ENCODE measurements around the gene PHF20.
"Not testable (repeated sequence)": the region's sequence is repeated elsewhere in the genome, so short reads cannot be mapped to it uniquely, and the experiment has no call there.

The PHF20 gene

GRCh38 chr20:35888657-35889056, 116.8 kb downstream of the PHF20 start:
- no peak for DNase-seq

DNA sequence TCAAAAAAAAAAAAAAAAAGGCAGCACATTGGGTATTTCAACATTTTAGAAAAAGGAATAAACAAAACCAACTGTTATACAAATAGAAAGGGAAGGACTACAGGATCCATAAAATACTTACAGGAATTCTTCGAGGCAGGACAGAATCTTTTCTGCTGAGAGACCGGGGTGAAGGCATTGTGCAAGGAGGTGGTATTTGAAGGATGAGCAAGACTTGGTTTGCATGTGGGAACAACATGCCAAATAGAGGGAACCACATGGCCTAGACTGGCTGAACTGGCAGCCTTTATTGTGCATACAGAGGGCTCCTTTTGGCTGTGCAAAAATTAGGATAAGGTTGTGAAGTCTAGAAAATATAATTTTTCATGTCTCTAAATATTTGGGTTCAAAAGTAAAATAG, 119.6 kb downstream of the PHF20 start:
- no peak for DNase-seq

DNA sequence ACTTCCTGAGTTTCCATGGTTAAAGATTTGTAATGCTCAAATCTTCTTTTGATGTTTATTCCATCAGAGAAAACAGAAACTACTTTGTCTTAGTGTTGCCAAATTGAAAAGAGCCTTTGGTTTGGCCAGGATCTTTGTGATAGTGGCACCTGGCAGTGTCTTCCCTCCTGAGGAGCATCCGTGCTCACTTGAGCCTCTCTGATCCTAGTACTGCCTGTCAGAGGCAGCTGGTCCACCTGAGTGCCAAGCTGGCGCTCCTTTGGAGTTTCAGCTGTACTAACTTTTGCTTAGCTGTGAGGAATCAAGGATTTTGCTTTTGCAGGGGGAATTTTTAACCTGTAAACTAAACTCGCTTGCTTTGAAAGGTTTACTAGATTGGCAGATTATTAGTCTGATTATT, 121.1 kb downstream of the PHF20 start:
- DNase-seq, result no peak

- no peak for DNase-seq
Observed at GRCh38 chr20:35893942-35894341, 122.1 kb downstream of the PHF20 start.

DNA sequence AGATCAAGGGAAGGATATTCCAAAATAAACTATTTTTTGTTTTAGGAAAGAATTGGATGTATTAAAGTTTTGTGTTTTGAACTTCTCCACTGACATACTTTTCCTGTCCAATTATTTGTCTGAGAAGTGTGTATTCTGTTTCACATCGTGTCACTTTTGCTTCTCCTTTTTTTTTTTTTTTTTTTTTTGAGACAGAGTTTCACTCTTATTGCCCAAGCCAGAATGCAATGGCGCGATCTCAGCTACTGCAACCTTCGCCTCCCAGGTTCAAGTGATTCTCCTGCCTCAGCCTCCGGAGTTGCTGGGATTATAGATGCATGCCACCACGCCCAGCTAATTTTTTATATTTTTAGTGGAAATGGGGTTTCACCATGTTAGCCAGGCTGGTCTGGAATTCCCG, 123.7 kb downstream of the PHF20 start:
- not testable (repeated sequence) for DNase-seq

DNA sequence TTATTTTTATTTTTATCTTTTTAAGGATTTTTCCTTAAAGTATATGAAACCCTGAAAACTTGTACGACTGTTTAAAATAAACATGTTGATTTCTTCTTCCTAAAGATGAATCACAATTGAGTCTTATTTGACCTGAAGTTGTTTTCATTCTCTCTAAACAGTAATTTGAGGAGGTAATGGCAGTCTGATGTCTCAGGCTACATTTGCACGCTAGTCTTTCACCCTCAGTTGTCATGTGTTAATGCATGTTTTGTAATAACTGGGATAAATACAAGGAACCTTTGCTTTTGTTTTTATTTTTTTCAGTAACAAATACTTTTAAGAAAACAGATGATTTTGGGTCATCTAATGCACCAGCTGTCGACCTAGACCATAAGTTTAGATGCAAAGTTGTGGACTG, 127.2 kb downstream of the PHF20 start:
- DNase-seq, result no peak

GRCh38 chr20:35901230-35901629, 129.4 kb downstream of the PHF20 start:
- not testable (repeated sequence) for DNase-seq

- DNase-seq, result no peak
Observed at GRCh38 chr20:35901678-35902544, 130.1 kb downstream of the PHF20 start.

DNA sequence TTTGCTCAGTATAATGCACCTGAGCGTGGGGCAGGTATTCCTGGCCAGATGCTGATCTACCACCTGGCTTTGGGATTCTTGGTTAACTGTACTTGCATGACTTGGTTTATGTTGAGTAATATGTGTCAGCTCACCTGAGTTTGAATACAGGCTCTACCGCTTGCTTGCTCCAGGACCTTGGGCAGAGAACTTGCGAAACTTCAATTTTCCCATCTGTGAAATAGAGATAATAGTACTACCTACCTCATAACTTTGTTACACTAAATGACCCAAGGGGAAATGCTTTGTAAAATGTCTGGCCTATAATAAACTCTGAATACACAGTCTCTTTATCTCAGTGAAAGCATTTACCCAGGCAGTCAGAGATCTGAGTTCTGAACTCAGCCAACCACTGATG, 130.7 kb downstream of the PHF20 start:
- DNase-seq, result no peak

DNA sequence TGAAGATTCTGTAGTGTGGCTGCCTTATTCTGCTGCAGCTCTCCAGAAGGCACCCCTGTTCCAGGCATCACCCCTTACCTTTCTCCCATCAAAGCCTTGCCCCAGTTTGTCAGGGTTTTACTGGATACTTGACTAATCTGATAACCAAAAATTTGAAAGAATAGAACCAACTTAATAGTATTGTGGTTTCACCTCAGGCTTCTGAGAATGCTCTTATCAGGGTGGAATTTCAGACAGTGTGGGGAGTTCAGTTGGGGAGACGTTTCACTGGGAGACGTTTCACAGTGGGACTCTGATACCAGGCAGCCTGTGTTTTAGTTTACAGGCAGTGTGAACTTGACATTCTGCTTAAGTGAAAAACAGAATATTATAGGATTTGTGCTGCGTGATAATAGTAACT, 132.0 kb downstream of the PHF20 start:
- DNase-seq, result no peak

- DNase-seq, result no peak
Observed at GRCh38 chr20:35904982-35905663, 133.3 kb downstream of the PHF20 start.

GRCh38 chr20:35907017-35907701, 135.3 kb downstream of the PHF20 start:
- DNase-seq, result no peak

DNA sequence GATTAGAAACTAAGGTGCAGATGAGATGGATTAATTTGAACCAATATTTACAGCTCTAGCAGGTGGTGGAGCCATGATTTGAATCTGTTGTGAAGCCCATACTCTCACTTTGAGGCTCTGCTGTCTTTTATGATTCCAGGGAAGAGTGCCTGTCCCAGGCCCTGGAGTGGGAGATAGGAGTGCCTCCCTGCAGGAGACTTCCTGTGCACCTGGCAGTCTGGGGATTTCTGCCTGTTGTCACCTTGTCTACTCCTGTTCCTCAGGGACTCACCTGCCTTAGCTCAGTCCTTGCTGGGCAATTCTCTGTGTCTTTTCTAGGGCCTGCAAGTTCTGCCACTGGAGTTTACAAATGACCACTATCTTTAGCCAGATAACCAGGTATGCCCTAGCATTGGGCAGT, 136.2 kb downstream of the PHF20 start:
- DNase-seq, result no peak

GRCh38 chr20:35909176-35909575, 137.4 kb downstream of the PHF20 start:
- DNase-seq, result no peak

DNA sequence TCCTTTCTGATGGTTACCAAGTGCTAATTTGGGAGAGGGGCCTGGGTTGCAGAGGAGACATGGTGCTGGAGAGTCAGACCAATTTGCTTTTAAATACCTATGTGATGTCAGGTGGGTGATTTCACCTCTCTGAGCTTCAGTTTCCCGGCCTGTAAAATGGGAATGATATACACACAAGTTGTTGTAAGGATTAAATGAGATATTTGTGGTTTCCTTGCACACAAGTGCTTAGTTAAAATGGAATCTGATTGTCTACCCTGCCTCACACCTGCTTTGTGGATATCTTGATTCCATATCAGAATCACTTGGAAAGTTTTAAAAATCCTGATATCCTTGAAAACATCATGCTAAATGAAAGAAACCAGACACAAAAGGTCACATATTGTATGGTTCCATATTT, 138.0 kb downstream of the PHF20 start:
- DNase-seq, result no peak

- no peak for DNase-seq
Observed at GRCh38 chr20:35910254-35910653, 138.4 kb downstream of the PHF20 start.

DNA sequence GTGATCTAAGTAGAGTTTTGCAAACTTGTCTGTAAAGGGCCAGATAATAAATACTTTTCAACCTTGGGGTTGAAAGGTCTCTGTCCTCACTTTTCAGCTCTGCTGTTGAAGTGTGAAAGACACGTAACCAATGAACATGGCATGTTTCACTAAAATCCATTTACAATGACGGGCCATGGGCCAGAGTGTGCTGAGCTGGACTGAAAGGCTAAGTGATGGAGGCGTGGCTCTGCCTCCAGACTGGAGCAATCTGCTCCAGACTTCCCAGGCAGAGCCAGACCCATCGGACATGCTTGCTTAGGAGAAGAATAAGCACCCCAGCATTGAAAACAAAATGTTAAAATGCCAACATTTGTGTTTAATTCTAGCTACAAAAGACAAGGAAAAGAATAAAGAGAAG, 141.1 kb downstream of the PHF20 start:
- no peak for DNase-seq

- DNase-seq, result no peak
Observed at GRCh38 chr20:35917077-35917476, 145.3 kb downstream of the PHF20 start.

GRCh38 chr20:35918021-35918420, 146.2 kb downstream of the PHF20 start:
- no peak for DNase-seq

GRCh38 chr20:35920523-35920922, 148.7 kb downstream of the PHF20 start:
- no peak for DNase-seq

DNA sequence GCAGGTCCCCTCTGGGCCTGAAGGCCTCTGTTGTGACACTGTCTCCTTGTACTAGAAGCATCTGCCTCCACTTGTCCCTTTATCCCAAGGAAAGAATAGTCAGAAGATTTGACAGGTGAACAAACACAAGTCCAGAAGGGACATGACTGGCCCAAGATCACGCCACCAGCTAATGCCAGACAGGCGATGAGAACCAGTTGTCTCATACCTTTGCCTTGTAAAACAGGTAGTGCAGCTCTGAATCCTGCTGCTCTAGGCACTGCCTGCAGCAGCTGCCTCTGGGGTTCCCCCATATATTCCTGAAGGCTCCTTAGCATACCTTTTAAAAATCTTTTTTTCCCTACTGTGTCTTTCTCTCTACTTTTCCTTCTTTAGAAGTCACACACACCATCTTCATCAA, 157.5 kb downstream of the PHF20 start:
- DNase-seq, result no peak

DNA sequence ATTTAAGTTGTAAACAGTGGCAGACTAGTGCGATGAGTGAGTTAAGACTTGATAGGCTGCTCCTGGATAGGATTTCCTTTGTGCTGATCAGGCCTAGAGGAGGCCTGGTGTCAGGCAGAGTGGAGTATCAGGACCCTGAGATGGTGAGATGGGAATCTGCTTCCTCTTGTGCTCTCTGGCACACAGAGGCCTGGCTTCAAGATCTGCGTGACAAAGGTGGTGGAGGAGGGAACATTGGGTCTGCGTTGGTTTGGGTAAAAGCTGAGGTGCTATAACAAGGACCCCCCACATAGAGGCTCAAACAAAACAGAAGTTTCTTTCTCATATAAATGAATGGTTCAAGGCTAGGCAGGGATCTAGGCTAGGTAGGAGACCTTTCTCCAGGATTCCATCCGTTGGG, 162.2 kb downstream of the PHF20 start:
- DNase-seq, result no peak

- DNase-seq, result no peak
Observed at GRCh38 chr20:35939264-35939663, 167.4 kb downstream of the PHF20 start.

- no peak for DNase-seq
Observed at GRCh38 chr20:35941620-35942019, 169.8 kb downstream of the PHF20 start.
